Left lung (tissue), 10 donors: ENCODE results near the gene GFRA4. TPM values are rescaled to one million over a fixed set of nuclear protein-coding genes. Genes with fewer than 3 reads are reported as not detected.

Experiments
- ATAC-seq: fragments of 200-7000 bp; cut with Tn5 transposase; one replicate; pipeline ENCODE4 v1.9.1; 2020; ENCODE audit warnings: moderate library complexity
- DNase-seq, 4 donors: peaks; one replicate each; pipeline ENCODE4 v3.0.0-alpha.2; 2013 to 2020
- H3K27ac ChIP-seq, 2 donors: fragments of 200-600 bp; sonication (generic) in 1 of 2; one replicate each; pipeline versions ENCODE4 v1.5.0 to v1.8.0; 2020 to 2021
- H3K27me3 ChIP-seq, 2 donors: fragments of 200-600 bp; sonication (generic) in 1 of 2; one replicate each; pipeline versions ENCODE4 v1.5.0 to v1.8.0; 2020 to 2021
- H3K36me3 ChIP-seq, 2 donors: fragments of 200-600 bp; sonication (generic) in 1 of 2; one replicate each; pipeline versions ENCODE4 v1.5.0 to v1.8.0; 2020 to 2021
- H3K4me1 ChIP-seq, 2 donors: fragments of 200-600 bp; one replicate each; pipeline ENCODE4 v1.8.0; 2021
- H3K4me3 ChIP-seq, 2 donors: fragments of 200-600 bp; sonication (generic) in 1 of 2; one replicate each; pipeline versions ENCODE4 v1.5.0 to v1.8.0; 2020 to 2021; ENCODE audit warnings: mild to moderate bottlenecking in 1 of 2
- H3K9me3 ChIP-seq, 2 donors: fragments of 200-600 bp; sonication (generic) in 1 of 2; one replicate each; pipeline versions ENCODE4 v1.5.0 to v1.8.0; 2020 to 2021
- CTCF ChIP-seq, 2 donors: fragments of 200-600 bp; sonication (generic) in 1 of 2; IDR thresholded peaks; one replicate each; pipeline versions ENCODE4 v1.5.0 to v1.8.0; 2021; ENCODE audit warnings: antibody characterized with exemption in 2 of 2
- intact Hi-C, 2 donors: fragments of 100-400 bp; cut with DNase I; formaldehyde crosslinking; loops; one replicate each; pipeline versions ENCODE4 v1.11.2 to v1.14.2; 2022
- polyA plus RNA-seq, 6 donors: library from polyadenylated mRNA; unstranded; fragments of 120-200 nt; gene quantifications; one replicate each; pipeline ENCODE4 v1.2.1, GENCODE V29; 2013; ENCODE audit not compliant: insufficient read length in 6 of 6
- total RNA-seq, 2 donors: library from RNA; stranded (reverse); fragmentation: NEBNext Ultra II Directional; extraction: Animal tissue kit (Norgen Biotek cat#: 25700); gene quantifications; one replicate each; pipeline ENCODE4 v1.2.1, GENCODE V29; 2021
- donor health status: DM: no; HTN: yes; CAD: no.
- donor health status: DM: no; HTN: no; CAD: no.

GFRA4 gene
- total and polyA plus RNA-seq, 8 donors: not detected

DNA sequence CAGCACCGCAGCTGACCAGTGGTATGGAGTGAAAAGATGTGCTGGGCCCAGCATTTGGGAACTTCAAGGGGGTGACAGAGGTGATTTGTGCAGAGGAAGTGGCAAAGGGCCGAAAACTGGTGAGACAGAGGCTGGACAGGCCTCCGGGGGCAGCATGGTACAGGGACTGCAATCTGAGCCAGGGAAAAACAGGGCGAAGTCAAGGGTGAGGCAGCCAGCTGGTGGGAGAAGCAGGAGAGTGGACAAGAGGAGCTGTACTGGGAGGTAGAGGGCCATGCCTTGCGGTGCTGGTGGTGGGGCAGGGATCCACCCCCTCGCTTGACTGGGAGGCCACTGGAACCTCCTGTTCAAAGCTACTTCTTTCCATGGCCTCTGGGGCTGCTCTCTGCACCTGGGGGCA lies 7.3 kb upstream of the GFRA4 start:
- H3K4me1 ChIP-seq: peaks cover 2 to 14% of the 10 kb centered on the region in 2 donors
- H3K27ac ChIP-seq: no peak overlapping the region
- H3K36me3 ChIP-seq: no peaks in the 10 kb centered on the region
- peaks cover 30 to 82% of the 10 kb centered on the region in 2 donors for H3K27me3 ChIP-seq
- TF ChIP-seq CTCF (IDR thresholded peaks at IDR 0.05): no peak
- no peak overlapping the region for H3K4me3 ChIP-seq
- DNase-seq (no peak), ATAC-seq (no peak)
- H3K9me3 ChIP-seq: no peaks in the 10 kb centered on the region
- intact Hi-C loops: no loop called here

DNA sequence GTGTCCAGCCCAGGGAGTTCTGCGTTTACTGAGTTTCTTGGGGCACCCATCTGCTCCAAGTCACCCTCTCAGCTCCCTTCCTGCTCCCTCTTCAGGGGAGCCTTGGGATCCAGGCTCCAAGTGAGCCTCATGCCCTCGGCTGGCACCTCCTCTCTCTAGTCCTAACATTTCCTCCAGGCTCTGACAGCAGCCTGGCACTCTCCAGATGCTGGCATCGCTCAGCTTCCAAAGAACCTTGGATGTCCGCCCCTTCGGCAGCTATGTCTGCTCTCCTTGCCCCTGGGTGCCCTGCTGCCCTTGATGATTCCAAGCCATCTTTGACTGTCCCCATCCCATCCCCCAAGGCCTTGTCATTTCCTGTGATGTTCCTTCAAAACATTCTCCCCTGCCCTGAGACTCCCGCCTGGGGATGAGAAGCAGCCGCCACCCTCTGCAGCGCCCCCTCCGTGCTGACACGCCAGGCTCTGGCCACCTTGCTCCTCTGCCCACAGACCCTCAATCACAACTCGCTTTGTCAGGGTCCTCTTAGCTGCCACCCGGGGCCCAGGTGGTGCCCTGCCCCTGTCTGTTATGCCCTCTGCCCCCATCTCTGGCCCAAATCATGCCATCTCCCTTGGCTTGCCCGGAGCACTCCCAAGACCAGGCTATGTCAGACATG lies 6.6 kb upstream of the GFRA4 start:
- TF ChIP-seq CTCF (IDR thresholded peaks at IDR 0.05): no peak
- H3K27me3 ChIP-seq: peaks cover 30 to 76% of the 10 kb centered on the region in 2 donors
- no peak overlapping the region for H3K4me3 ChIP-seq
- intact Hi-C loops: no loop called here
- ATAC-seq (no peak), DNase-seq (no peak)
- no peaks in the 10 kb centered on the region for H3K9me3 ChIP-seq
- peaks cover 2 to 14% of the 10 kb centered on the region in 2 donors for H3K4me1 ChIP-seq
- H3K27ac ChIP-seq: no peak overlapping the region
- H3K36me3 ChIP-seq: no peaks in the 10 kb centered on the region

- TF ChIP-seq CTCF (IDR thresholded peaks at IDR 0.05): no peak
- no peak for DNase-seq
Observed at GRCh38 chr20:3667434-3668037, 4.3 kb upstream of the GFRA4 start.

GRCh38 chr20:3663858-3664257 lies 659 bp upstream of the GFRA4 start:
- peaks cover 0 to 11% of the 10 kb centered on the region in 2 donors for H3K4me1 ChIP-seq
- no peaks in the 10 kb centered on the region for H3K9me3 ChIP-seq
- no peaks in the 10 kb centered on the region for H3K36me3 ChIP-seq
- DNase-seq (no peak), ATAC-seq (no peak)
- no peak overlapping the region for H3K27ac ChIP-seq
- peaks cover 26 to 68% of the 10 kb centered on the region in 2 donors for H3K27me3 ChIP-seq
- TF ChIP-seq CTCF (IDR thresholded peaks at IDR 0.05): no peak
- H3K4me3 ChIP-seq: no peak overlapping the region
- intact Hi-C loops: no loop called here

More at GRCh38 chr20:3667434-3668037, 4.3 kb upstream of the GFRA4 start:
- Histone ChIP-seq H3K36me3 (no peaks in the 10 kb centered on the region), H3K27me3 (peaks cover 9 to 64% of the 10 kb centered on the region in 2 donors), H3K4me3 (no peak overlapping the region), H3K27ac (no peak overlapping the region), H3K4me1 (peaks cover 0 to 5% of the 10 kb centered on the region in 2 donors), H3K9me3 (no peaks in the 10 kb centered on the region)
- ATAC-seq: no peak
- intact Hi-C loops: no loop called here

DNA sequence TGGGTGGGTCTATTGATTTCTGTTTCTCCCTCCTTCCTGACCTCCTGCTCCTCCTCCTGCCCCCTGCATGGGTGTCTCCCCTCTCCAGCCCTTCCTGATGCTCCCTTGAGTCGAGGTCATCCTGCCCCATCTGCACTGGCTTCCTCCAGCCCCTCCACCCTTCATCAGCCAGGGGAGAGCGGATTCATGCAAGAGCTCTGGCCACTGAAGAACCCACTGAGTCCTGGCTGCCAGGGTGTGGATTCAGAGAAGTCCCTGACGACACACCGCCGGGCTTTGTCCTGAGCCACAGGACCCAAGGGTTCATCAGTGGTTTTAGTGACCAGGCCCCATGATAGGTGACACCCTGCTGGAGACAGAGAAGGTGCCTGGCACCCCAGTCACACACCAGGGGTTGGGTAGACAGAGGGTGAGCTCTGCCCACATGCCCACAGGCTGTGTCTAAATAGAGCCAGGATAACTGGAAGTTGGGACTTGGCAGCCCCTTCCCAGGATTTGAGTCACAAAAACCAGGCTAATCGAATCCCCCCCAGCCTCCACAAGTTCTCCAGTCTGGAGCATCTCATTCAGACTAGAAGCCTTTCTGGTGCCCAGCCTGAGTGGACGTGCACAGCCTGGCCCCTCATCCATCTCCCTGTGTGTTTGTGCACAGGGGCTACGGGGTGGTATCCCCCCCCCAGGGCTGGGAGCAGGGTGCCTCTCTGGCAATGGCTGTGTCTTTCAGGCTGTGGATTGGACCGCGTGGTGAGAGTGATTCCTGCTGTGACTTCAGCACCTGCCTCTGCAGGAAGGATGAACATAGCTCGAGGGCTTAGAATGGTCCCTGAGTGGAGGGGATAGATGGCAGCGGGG lies 1.2 kb downstream of the GFRA4 start:
- Histone ChIP-seq H3K4me1 (peaks cover 0 to 11% of the 10 kb centered on the region in 2 donors), H3K27ac (no peak overlapping the region), H3K4me3 (no peak overlapping the region), H3K9me3 (no peaks in the 10 kb centered on the region), H3K27me3 (peaks cover 26 to 79% of the 10 kb centered on the region in 2 donors), H3K36me3 (no peaks in the 10 kb centered on the region)
- no peak for ATAC-seq
- DNase-seq: no peak
- TF ChIP-seq CTCF (IDR thresholded peaks at IDR 0.05): no peak
- intact Hi-C loops: no loop called here
